Stimulated activated CD8-positive, alpha-beta memory T cell treated with anti-CD3 and anti-CD28 coated beads, Interleukin-15, amount 100 ng/mL, for 4 hours (primary cell): Measurements from ENCODE around the gene MROH2A.
"Not testable (repeated sequence)": the region's sequence is repeated elsewhere in the genome, so short reads cannot be mapped to it uniquely, and the experiment has no call there.

Experiments used
- DNase-seq, 2 donors: peaks; one replicate each; pipeline ENCODE4 v3.0.0-alpha.2; 2020; ENCODE audit warnings: low read depth in 2 of 2

MROH2A gene

DNA sequence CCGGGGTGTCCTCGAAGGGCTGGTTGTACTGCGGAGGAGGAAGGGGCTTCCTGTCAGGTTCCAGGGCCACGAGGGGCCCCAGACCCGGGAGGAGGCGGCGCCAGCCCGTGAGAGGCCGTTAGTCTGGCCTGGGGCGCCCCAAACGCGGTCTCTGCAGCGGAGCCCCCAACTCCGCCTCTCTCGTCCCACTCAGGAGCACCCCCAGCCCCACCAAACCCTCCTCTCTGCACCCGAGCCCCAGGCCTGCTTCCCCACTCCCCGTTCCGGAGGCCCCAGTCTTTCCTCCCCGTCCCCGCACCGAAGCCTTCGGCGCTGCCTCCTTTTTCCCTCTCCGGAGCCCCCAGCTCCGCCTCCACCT is 75.7 kb downstream of the MROH2A start:
- DNase-seq, result no peak

DNA sequence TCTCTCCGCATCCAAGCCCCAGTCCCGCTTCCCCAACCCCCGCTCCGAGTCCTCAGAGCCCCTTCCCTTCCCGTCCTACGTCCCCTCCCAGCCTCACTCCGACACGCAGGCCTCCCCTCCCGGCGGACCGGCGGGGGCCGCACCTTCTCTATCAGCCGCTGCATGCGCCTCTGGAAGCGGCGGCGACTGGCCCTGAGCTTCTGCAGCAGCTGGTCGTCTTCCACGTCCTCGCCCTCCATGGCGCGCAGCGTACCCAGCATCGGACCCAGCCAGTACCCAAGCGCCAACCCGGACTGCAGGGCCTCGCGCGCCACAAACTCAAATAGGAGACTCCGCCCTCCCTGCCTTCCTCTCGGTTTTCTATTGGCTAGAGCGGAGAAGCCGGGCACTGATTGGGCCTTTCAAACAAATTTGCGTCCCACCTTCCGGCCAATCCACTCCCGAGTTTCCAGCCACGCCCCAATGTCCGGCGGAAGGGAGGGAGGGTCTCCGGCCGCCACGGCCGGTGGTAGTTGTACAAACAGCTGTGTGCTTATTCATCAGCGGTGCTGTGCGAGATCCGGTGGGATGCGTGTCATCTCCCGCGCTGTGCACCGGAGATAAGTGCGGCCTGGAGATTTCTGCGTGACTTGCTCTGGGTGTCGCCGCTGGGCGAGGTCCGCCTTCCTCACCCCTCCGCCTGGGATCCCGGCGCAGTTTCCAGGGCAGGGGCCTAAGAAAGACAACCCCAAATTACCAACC is 76.3 kb downstream of the MROH2A start, which contains the start of gene HJURP:
HJURP (minus strand) TSS at position 295 of the 741 bp plus-strand sequence; CDS start at position 260, 35 bp downstream.
- peak; percentile 63 to 76 for DNase-seq

DNA sequence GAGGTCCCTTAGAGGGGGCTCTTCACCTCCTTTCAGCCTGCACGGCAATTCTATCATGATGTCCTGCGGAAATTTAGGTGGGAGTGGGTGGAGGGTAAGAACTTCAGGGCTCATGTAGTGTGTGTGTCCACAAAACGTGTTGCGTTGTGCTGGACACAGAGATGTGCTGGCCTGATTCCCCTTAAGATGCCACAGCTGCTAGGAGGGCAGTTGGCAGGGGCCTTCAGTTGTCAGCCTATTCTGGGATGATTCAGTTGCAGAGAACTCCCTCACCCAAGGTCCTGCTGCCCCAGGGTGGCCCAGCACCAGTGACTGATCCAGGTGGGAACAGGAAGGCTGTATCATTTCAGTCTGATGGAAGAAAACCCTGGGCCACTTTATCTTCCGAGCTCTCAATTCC is 77.2 kb downstream of the MROH2A start:
- DNase-seq, result no peak

DNA sequence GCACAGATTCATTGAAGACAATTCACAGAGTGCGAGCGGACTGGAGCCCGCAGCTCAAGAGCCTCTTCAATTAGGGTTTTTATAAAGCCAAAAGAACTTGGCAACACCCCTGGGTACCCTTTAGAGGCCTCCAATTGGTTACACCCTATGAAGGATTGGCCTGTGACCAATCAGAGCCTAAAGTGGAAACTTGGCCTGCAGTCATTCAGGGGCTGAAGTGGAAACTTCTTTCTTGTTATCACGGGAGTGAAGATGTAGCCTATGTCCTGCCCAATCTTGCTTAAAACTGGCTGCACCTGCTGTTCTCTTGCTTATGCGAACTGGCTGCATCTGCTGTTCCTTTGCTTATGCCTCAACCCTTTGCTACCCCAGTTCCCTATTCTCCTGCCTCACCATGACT is 78.1 kb downstream of the MROH2A start:
- no peak for DNase-seq

DNA sequence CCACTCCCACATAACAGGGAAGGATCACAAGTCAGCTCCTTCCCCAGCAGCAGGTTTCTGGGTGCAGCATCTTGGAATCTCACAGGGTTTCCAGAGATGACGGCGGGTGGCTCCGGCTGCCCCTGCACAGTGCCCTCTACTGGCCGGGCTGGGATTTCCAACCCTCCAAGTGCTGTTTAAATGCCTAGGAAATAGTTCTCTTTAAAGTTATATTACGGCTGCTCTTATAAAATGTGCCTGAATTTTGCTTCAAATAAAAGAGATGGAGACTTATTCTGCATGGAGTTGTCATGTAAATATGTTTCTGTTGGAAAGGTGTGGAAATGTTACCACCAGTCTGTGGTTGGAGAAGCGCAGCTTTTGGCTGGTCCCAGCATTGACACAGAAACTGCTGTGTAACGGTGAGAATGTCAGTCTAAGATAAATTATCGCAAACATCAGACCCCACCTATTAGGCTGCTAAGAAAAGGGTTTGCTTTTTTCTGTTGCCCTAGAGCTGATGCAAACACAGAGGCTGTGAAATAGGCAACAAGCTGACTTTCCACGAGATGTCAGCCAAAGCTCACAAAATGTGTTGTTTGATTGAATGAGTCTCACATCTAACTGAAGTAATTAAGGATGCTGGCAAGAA is 79.5 kb downstream of the MROH2A start:
- peak in 1 of 2 donors; percentile 13 for DNase-seq

DNA sequence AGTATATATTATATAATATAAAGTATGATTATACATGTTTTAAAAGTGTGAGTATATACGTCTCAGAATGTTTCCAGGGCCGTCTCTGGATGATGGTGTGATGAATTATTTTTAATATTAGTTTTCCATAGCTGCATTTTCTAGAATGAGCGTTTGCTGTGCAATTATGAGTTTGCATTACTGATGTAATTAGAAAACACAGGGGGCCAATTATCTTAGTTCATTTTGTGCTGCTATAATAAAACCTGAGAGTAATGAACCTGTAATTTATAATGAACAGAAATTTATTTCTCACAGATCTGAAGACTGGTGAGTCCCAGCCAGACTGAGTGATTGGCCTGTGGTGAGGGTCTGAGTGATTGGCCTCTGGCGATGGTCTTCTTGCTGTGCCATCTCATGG is 80.2 kb downstream of the MROH2A start:
- no peak for DNase-seq

DNA sequence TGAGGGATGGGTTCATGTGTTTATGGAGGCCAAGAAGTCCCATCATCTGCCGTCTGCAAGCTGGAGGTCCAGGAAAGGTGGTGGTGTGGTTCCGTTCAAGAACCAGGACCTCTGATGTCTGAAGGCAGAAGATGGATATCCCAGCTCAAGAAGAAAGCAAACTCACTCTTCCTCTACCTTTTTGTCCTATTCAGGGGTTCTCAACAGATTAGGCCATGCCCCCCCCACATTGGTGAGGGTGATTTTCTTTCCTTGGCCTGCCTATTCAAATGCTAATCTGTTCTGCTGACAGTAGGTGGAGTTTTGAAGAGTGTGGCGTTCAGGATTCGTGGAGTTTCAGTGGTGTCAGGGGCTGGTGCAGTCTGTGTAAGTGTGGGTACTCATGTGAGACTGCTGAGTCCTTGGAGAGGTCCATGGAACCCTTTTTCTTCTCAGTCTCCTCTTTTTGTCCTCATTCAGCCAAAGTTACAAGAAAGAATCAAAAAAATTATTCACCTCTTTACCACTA is 84.2 kb downstream of the MROH2A start:
- DNase-seq, result no peak

DNA sequence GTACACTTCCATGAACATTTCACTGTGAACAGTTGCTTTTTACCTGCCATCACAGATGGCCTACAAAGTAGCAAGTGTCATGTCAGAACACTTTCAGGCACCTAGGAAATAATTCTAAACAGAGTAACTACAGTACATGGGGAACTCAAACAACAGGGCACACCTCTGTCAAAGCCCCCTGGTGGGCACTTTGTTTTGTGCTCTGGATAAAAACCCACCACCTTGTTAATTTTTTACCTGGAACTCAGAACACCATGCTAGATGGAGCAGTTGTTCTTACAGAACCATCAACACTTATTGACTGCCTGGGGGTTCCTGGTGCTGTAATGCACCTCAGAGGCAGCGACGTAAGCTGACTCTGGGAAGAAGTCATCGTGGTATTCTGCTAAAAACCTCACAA is 87.7 kb downstream of the MROH2A start:
- DNase-seq, result no peak

DNA sequence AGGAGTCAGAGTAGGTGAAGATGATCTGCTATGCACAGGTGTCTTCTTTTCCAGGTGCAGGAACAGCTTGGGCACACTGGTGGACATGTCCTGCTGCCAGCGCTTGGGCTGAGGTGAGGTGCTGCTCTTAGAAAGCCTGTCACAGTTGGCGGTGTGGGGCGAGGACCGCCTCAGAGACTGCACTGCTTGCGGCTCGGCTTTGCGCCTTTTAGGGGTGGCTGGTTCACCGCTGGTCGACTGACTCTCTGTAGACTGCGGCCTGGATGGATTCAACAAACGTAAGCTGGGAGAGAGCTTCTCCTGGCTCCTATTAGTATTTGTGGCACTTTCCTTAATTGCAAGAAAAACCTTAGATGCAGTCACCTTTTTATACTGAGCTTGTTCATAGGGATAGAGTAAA is 88.3 kb downstream of the MROH2A start:
- DNase-seq, result no peak

DNA sequence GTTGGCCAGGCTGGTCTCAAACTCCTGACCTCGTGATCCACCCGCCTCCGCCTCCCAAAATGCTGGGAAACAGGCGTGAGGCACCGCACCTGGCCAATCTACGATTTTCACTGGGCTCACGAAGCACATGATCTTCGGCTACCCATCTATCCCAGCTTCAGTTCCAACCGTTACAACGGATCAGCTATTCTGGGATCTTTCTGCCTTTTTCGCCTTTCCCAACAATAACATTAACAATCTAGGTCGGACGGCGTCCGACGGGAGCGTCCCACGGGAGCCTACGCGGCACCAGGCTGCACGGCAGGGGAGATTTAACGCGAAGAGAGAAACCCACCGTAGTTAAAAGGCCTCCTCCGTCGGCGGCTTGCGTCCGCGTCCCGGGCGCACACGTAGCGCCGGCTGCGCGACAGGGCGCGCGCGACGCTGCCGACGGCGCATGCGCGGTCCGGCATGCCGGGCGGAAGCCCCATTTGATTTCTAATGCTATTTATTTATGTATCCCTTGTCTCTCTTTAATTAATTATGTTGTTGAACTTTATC is 89.9 kb downstream of the MROH2A start, which contains the start of gene MSL3B:
MSL3B (minus strand) TSS at position 394 of the 540 bp plus-strand sequence.
- DNase-seq, result peak; percentile 9 to 32

DNA sequence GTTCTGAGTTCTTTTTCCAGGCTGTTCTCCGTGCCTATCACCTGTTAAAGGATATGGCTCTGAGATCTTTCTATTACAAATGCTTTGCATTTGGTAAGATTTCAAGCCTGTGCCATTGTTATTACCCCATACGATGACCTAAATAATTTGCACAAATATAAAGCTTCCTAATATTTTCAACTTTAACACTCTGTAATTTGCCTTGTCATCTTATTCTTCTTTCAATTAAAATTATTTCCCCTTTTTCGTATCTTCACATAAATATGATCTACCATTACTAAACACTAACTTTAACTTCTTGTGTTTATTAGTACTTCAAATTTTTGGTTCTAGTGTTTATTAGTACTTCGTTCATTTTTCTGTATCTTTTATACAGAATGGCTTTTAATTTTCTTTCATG is 93.3 kb downstream of the MROH2A start:
- DNase-seq, result no peak

DNA sequence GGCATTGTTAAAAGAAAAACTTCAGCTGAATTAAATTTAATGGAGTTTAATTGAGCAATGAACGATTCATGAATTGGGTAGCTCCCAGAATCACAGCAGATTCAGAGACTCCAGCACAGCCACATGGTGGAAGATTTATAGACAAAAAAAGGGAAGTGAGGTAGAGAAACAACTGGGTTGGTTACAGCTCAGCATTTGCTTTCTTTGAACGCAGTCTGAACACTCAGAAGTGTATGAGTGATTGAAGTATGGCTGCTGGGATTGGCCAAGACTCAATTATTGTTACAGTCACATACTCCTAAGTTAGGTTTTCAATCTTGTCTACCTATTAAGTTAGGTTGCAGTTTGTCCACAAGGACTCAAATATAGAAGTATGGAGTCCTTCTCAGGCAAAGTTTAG is 94.0 kb downstream of the MROH2A start:
- not testable (repeated sequence) for DNase-seq

DNA sequence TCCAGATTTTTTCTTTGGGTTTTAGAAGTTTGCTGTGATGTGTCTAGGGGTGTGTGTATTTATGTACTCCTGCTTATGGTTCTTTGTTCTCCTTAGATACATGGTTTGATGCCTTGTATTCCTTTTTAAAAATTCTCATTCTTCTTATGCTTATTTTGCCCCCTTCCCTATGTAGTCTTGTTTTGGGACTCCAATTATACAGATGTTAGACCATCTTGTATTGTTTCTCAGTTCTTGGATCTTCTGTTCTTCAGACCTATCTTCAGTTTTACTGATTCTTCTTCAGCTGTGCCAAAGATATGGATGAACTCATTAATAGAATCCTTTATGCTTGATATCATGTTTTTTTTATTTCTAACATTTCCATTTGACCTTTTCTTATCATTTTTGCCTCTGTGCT is 104.2 kb downstream of the MROH2A start:
- no peak for DNase-seq
